IMR-90 (cell line): Measurements from ENCODE around the gene ISOC2. TPM values are rescaled to one million over a fixed set of nuclear protein-coding genes. Genes with fewer than 3 reads are reported as not detected.
A peak's percentile ranks its signal among the peaks of the same experiment; 100 is the strongest.

Experiments used
- ATAC-seq: fragments of 200-7000 bp; cut with Tn5 transposase; 2 replicates; pipeline ENCODE4 v1.9.1; 2020; ENCODE audit warnings: low read depth, mild to moderate bottlenecking, moderate library complexity
- BruUV-seq: library from RNA; stranded (reverse); fragments of 400-500 nt; replicated peaks from 2 replicates; lab custom pipeline; 2021; lab: Mats Ljungman, UMichigan
- CTCF ChIA-PET: fragments of 300-600 bp; formaldehyde crosslinking; extraction: SDS; loops from one replicate; lab custom pipeline; 2021; ENCODE audit warnings: antibody characterized with exemption; lab: Yijun Ruan, JAX
- POLR2A ChIA-PET: fragments of 300-600 bp; sonication (Branson Sonifier 250); formaldehyde crosslinking; loops from one replicate; lab custom pipeline; 2022; ENCODE audit warnings: antibody characterized with exemption; ENCODE audit not compliant: unreplicated experiment; lab: Charles Lee
- DNase-seq: peaks from one replicate; pipeline ENCODE4 v3.0.0; 2013
- H2AFZ ChIP-seq: replicated peaks from 2 replicates; pipeline ENCODE3; 2013; ENCODE audit warnings: low read length, mild to moderate bottlenecking; ENCODE audit not compliant: poor library complexity
- H2AK5ac ChIP-seq: 2 replicates; pipeline ENCODE4 v1.6.1; 2013; ENCODE audit warnings: low read depth, low read length, inconsistent platforms
- H2AK9ac ChIP-seq: replicated peaks from 2 replicates; pipeline ENCODE3; 2013; ENCODE audit warnings: mild to moderate bottlenecking, low read depth, low read length, moderate library complexity; ENCODE audit not compliant: poor library complexity
- H2BK120ac ChIP-seq: 2 replicates; pipeline ENCODE4 v1.6.1; 2013; ENCODE audit warnings: low read depth, low read length, inconsistent platforms
- H2BK15ac ChIP-seq: 3 replicates; pipeline ENCODE4 v1.6.1; 2013; ENCODE audit warnings: low read depth, low read length, inconsistent platforms
- H2BK20ac ChIP-seq: 2 replicates; pipeline ENCODE4 v1.6.1; 2013; ENCODE audit warnings: low read depth, mild to moderate bottlenecking, inconsistent platforms, low read length, moderate library complexity
- H2BK5ac ChIP-seq: 2 replicates; pipeline ENCODE4 v1.6.1; 2013; ENCODE audit warnings: mild to moderate bottlenecking, low read depth, low read length, inconsistent platforms; ENCODE audit not compliant: poor library complexity, severe bottlenecking
- H3K14ac ChIP-seq: replicated peaks from 2 replicates; pipeline ENCODE4 v1.6.1; 2013; ENCODE audit warnings: low read depth, low read length, inconsistent platforms
- H3K18ac ChIP-seq: 2 replicates; pipeline ENCODE4 v1.6.1; 2013; ENCODE audit warnings: low read depth, low read length, control low read depth
- H3K23ac ChIP-seq: 2 replicates; pipeline ENCODE4 v1.6.1; 2013; ENCODE audit warnings: low read depth, low read length, inconsistent platforms
- H3K27ac ChIP-seq: 2 replicates; pipeline ENCODE4 v1.5.1; 2013; ENCODE audit warnings: mild to moderate bottlenecking, control low read depth, low read length; ENCODE audit not compliant: insufficient read depth
- H3K27me3 ChIP-seq: 2 replicates; pipeline ENCODE4 v1.6.1; 2013; ENCODE audit warnings: low read length; ENCODE audit not compliant: control insufficient read depth, insufficient read depth
- H3K36me3 ChIP-seq: 2 replicates; pipeline ENCODE4 v1.6.1; 2013; ENCODE audit warnings: low read length, mixed read lengths; ENCODE audit not compliant: control insufficient read depth, insufficient read depth
- H3K4ac ChIP-seq: 2 replicates; pipeline ENCODE4 v1.6.1; 2013; ENCODE audit warnings: low read depth, low read length, inconsistent platforms
- H3K4me1 ChIP-seq: 2 replicates; pipeline ENCODE4 v1.6.1; 2013; ENCODE audit warnings: low read length, mixed read lengths; ENCODE audit not compliant: control insufficient read depth, insufficient read depth
- H3K4me2 ChIP-seq: 2 replicates; pipeline ENCODE4 v1.6.1; 2013; ENCODE audit warnings: low read depth, mild to moderate bottlenecking, control low read depth, low read length, moderate library complexity
- H3K4me3 ChIP-seq: 2 replicates; pipeline ENCODE4 v1.5.1; 2013; ENCODE audit warnings: low read depth, mild to moderate bottlenecking, control low read depth, low read length, moderate library complexity; ENCODE audit not compliant: insufficient read depth
- H3K56ac ChIP-seq: 2 replicates; pipeline ENCODE4 v1.6.1; 2013; ENCODE audit warnings: low read length, inconsistent platforms; ENCODE audit not compliant: insufficient read depth; ENCODE audit errors: extremely low read depth
- H3K79me1 ChIP-seq, 2 experiments: 2 replicates each; pipeline ENCODE4 v1.6.1; 2013; ENCODE audit warnings: low read length in 2 of 2, inconsistent platforms in 1 of 2, low read depth in 1 of 2
- H3K9ac ChIP-seq: 2 replicates; pipeline ENCODE4 v1.6.1; 2013; ENCODE audit warnings: low read depth, low read length, control low read depth
- H3K9me1 ChIP-seq: 2 replicates; pipeline ENCODE4 v1.6.1; 2013; ENCODE audit warnings: low read length, inconsistent platforms; ENCODE audit not compliant: insufficient read depth
- H3K9me3 ChIP-seq: 2 replicates; pipeline ENCODE4 v1.6.1; 2013; ENCODE audit warnings: low read length; ENCODE audit not compliant: control insufficient read depth, insufficient read depth
- H4K20me1 ChIP-seq: 2 replicates; pipeline ENCODE4 v1.6.1; 2013; ENCODE audit warnings: low read length, inconsistent platforms; ENCODE audit not compliant: insufficient read depth
- H4K5ac ChIP-seq: 2 replicates; pipeline ENCODE4 v1.6.1; 2013; ENCODE audit warnings: mild to moderate bottlenecking, low read depth, low read length, control low read depth
- H4K8ac ChIP-seq, 2 experiments: 2 replicates each; pipeline ENCODE4 v1.6.1; 2013; ENCODE audit warnings: low read depth in 2 of 2, low read length in 2 of 2, control low read depth in 1 of 2, inconsistent platforms in 1 of 2
- H4K91ac ChIP-seq: 2 replicates; pipeline ENCODE4 v1.6.1; 2013; ENCODE audit warnings: low read depth, low read length, inconsistent platforms; ENCODE audit not compliant: insufficient read depth
- BHLHE40 ChIP-seq: fragments of 150-350 bp; IDR thresholded peaks from 2 replicates; pipeline ENCODE4 v1.6.1; 2016; ENCODE audit warnings: mild to moderate bottlenecking, low read depth, low read length
- CEBPB ChIP-seq: IDR thresholded peaks from 2 replicates; pipeline ENCODE4 v1.6.1; 2012; ENCODE audit warnings: low read depth, low read length, improper control_type of control experiment
- CHD1 ChIP-seq: IDR thresholded peaks from 2 replicates; pipeline ENCODE4 v1.6.1; 2012; ENCODE audit warnings: low read depth, low read length, improper control_type of control experiment
- FOS ChIP-seq: fragments of 150-350 bp; IDR thresholded peaks from 2 replicates; pipeline ENCODE4 v1.6.1; 2016; ENCODE audit warnings: low read depth, low read length
- MAFK ChIP-seq: IDR thresholded peaks from 2 replicates; pipeline ENCODE4 v1.6.1; 2012; ENCODE audit warnings: low read depth, low read length, improper control_type of control experiment
- MAZ ChIP-seq: IDR thresholded peaks from 2 replicates; pipeline ENCODE4 v1.6.1; 2012; ENCODE audit warnings: low read depth, mild to moderate bottlenecking, low read length, improper control_type of control experiment, moderate library complexity, borderline replicate concordance
- MXI1 ChIP-seq: IDR thresholded peaks from 2 replicates; pipeline ENCODE4 v1.6.1; 2012; ENCODE audit warnings: low read depth, mild to moderate bottlenecking, low read length, moderate library complexity, borderline replicate concordance
- NFE2L2 ChIP-seq: fragments of 150-350 bp; IDR thresholded peaks from 2 replicates; pipeline ENCODE4 v1.6.1; 2016; ENCODE audit warnings: low read depth, mild to moderate bottlenecking, low read length
- POLR2A ChIP-seq: IDR thresholded peaks from 2 replicates; pipeline ENCODE4 v1.6.1; 2012; ENCODE audit warnings: mild to moderate bottlenecking, low read depth, low read length
- RAD21 ChIP-seq: IDR thresholded peaks from 2 replicates; pipeline ENCODE4 v1.6.1; 2012; ENCODE audit warnings: low read length, improper control_type of control experiment
- RCOR1 ChIP-seq: IDR thresholded peaks from 2 replicates; pipeline ENCODE4 v1.6.1; 2012; ENCODE audit warnings: mild to moderate bottlenecking, low read length, improper control_type of control experiment; ENCODE audit not compliant: insufficient replicate concordance
- RFX5 ChIP-seq: IDR thresholded peaks from 2 replicates; pipeline ENCODE4 v1.8.0; 2012; ENCODE audit warnings: low read depth, mild to moderate bottlenecking, low read length, moderate library complexity
- SMC3 ChIP-seq: fragments of 150-350 bp; IDR thresholded peaks from 2 replicates; pipeline ENCODE4 v1.6.1; 2016; ENCODE audit warnings: low read depth, mild to moderate bottlenecking, antibody characterized with exemption, low read length, moderate library complexity
- WGBS, 2 experiments: methylation state at CpG; one replicate each; pipeline versions ENCODE4 v1.1.5 to v1.1.7; 2013; ENCODE audit warnings: missing lambda C conversion rate in 2 of 2; ENCODE audit not compliant: insufficient read length in 1 of 2; ENCODE audit errors: extremely low coverage in 2 of 2; 5-methylcytosine and 5-hydroxymethylcytosine counted together
- dilution Hi-C: fragments of 300-500 bp; cut with HindIII; formaldehyde crosslinking; loops from one replicate; pipeline ENCODE4 v1.14.3; 2018; ENCODE audit warnings: low sequenced_read_pairs; ENCODE audit not compliant: unreplicated experiment
- in situ Hi-C: fragments of 300-500 bp; cut with MboI; formaldehyde crosslinking; loops from 3 replicates; pipeline ENCODE4 v1.14.3; 2019; ENCODE audit warnings: low sequenced_read_pairs, inconsistent platforms, mixed read lengths
- intact Hi-C: fragments of 100-400 bp; cut with micrococcal nuclease; formaldehyde crosslinking; loops from 2 replicates; pipeline ENCODE4 v1.10.0; 2022
- polyA plus RNA-seq, 3 experiments: library from polyadenylated mRNA; depleted of rRNA; stranded (reverse); fragments of >200 nt; gene quantifications; 2 replicates each; pipeline ENCODE4 v1.2.3, GENCODE V29; 2012; ENCODE audit warnings: low replicate concordance in 1 of 3
- total RNA-seq: library from RNA; depleted of rRNA; stranded (reverse); fragments of >200 nt; gene quantifications from 2 replicates; pipeline ENCODE4 v1.2.3, GENCODE V29; 2012
- TF ChIP-seq, protein P1 (sequence below): fragments of 150-350 bp; IDR thresholded peaks from 2 replicates; pipeline ENCODE4 v1.6.1; 2017; ENCODE audit warnings: mild to moderate bottlenecking, antibody characterized with exemption, low read length, low read depth
- TF ChIP-seq, protein P2 (sequence below): fragments of 150-350 bp; IDR thresholded peaks from 2 replicates; pipeline ENCODE4 v1.6.1; 2016; ENCODE audit warnings: low read depth, mild to moderate bottlenecking, low read length, moderate library complexity, borderline replicate concordance

Gene ISOC2
- total and polyA plus RNA-seq, 2 of the 4 experiments (the other 2 are of a cell fraction): 56.1 to 82.1 TPM

DNA sequence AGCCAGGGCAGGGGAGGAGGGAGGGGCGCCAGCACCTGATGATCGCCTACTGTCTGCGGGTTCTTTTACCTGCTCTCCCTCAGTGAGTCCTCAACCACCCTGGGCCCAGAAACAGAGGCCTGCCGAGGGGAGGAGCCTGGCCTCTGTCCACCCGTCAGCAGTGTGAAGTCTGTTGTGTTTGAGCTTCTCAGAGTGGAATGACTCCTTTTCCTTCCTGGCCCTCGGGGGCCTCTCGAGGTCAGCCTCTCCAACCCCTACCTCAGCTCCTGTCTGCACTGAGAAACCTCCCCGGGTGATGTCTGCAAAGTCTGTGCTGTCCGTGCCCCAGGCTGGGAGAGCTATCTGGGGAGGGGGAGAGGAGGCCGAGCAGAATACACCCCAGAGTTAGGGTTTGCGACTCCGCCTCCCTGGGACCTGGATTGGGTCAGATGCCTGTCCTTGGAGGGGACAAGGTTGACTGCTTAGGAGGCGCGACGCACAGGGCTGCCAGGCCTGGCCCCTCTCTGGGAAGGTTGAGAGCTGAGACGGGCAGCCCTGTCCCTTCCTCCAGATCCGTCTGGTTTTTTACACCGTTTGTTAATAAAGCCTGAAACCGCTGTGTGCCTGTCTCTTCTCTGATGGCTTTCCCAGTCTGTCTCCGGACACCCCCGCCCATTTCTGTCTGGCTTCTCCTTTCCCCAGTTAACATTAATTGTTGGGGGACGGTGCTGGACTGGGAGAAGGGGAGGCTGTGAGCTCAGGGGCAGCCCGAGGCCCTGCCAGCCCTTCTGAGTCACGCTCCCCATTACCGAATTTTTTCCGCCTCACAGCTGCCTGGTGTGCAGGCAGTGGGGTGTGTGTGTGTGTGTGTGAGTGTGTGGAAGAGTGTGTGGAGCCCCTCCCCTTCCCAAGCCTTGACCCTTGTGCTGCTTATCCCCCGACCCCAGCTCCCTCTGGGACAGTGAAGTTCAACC lies 25.8 kb upstream of the ISOC2 start:
- peaks cover 30% of the 10 kb centered on the region for H3K4me1 ChIP-seq
- DNase-seq: peak; percentile 97
- peak overlapping the region; percentile 99 for H2AK9ac ChIP-seq
- H3K9me3 ChIP-seq: no peaks in the 10 kb centered on the region
- H3K79me1 ChIP-seq: peaks cover 5 to 36% of the 10 kb centered on the region in 2 experiments
- H3K23ac ChIP-seq: peak overlapping the region; percentile 80
- H3K27ac ChIP-seq: peak overlapping the region; percentile 89
- H4K8ac ChIP-seq: peak overlapping the region; percentile 78 to 87
- peak overlapping the region; percentile 79 for H3K4ac ChIP-seq
- peak overlapping the region; percentile 78 for H3K18ac ChIP-seq
- 2% methylated on average over 6 of the region's 27 CpGs; no CpG with 5 or more reads in 1 of the 2 experiments for WGBS, 2 experiments
- ChIA-PET CTCF (interaction anchor here (1.1 kb wide), 1 partner anchor 16 kb away, joined by 6 read pairs; no protein-coding TSS in a partner anchor), POLR2A (no interaction called here)
- peak overlapping the region; percentile 84 for H4K5ac ChIP-seq
- peak overlapping the region; percentile 87 for H4K91ac ChIP-seq
- H3K4me2 ChIP-seq: peak overlapping the region; percentile 66
- intact Hi-C loops (loop anchor here (1.0 kb wide), 1 partner anchor 11 kb away; the partner anchor contains the start of gene ZNF628), dilution Hi-C loops (no loop called here), in situ Hi-C loops (loop anchor here (25.0 kb wide), 1 partner anchor 1025 kb away; the partner anchor contains the start of genes CDC42EP5 and LENG9)
- peak overlapping the region; percentile 20; the same call in 1 of the 3 replicates for H2BK15ac ChIP-seq
- H3K14ac ChIP-seq: peak overlapping the region; percentile 78
- H3K36me3 ChIP-seq: peaks cover 7% of the 10 kb centered on the region; the same call in 1 of the 2 replicates
- no peaks in the 10 kb centered on the region for H3K27me3 ChIP-seq
- H2AFZ ChIP-seq: peak overlapping the region; percentile 76
- peak overlapping the region; percentile 90 for H2BK5ac ChIP-seq
- H3K56ac ChIP-seq: peak overlapping the region; percentile 39; the same call in 1 of the 2 replicates
- peak overlapping the region; percentile 38 for H2BK20ac ChIP-seq
- BruUV-seq: no TSS peak
- peak overlapping the region; percentile 78 for H2BK120ac ChIP-seq
- peak; percentile 69 for ATAC-seq
- H4K20me1 ChIP-seq: 0 out of 2 replicates have a peak, but pooled peaks cover 4% of the 10 kb centered on the region
- H3K4me3 ChIP-seq: no peak overlapping the region
- 0 out of 2 replicates have a peak, but pooled peaks cover 4% of the 10 kb centered on the region for H3K9me1 ChIP-seq
- H2AK5ac ChIP-seq: peak overlapping the region; percentile 87
- peak overlapping the region; percentile 51 for H3K9ac ChIP-seq
- TF ChIP-seq RCOR1 (peak; percentile 53), MXI1 (peak; percentile 43; the same call in 1 of the 2 replicates), SMC3 (no peak), RFX5 (0 out of 2 replicates have a peak, but pooled peaks have one; percentile 12), BHLHE40 (peak; percentile 57; the same call in 1 of the 2 replicates), NFE2L2 (peak; percentile 29; the same call in 1 of the 2 replicates), FOS (peak; percentile 87), MAFK (no peak), MAZ (peak; percentile 84), RAD21 (no peak), CEBPB (no peak), POLR2A (peak; percentile 72), CHD1 (0 out of 2 replicates have a peak, but pooled peaks have one; percentile 51)
- TF ChIP-seq, protein P1, sequence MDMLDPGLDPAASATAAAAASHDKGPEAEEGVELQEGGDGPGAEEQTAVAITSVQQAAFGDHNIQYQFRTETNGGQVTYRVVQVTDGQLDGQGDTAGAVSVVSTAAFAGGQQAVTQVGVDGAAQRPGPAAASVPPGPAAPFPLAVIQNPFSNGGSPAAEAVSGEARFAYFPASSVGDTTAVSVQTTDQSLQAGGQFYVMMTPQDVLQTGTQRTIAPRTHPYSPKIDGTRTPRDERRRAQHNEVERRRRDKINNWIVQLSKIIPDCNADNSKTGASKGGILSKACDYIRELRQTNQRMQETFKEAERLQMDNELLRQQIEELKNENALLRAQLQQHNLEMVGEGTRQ: peak; percentile 31; the same call in 1 of the 2 replicates
- TF ChIP-seq, protein P2, sequence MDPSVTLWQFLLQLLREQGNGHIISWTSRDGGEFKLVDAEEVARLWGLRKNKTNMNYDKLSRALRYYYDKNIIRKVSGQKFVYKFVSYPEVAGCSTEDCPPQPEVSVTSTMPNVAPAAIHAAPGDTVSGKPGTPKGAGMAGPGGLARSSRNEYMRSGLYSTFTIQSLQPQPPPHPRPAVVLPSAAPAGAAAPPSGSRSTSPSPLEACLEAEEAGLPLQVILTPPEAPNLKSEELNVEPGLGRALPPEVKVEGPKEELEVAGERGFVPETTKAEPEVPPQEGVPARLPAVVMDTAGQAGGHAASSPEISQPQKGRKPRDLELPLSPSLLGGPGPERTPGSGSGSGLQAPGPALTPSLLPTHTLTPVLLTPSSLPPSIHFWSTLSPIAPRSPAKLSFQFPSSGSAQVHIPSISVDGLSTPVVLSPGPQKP: no peak
